Mesendoderm (in vitro differentiated cells): ENCODE data around the gene RTBDN. TPM values are rescaled to one million over a fixed set of nuclear protein-coding genes. Genes with fewer than 3 reads are reported as not detected.
A peak's percentile ranks its signal among the peaks of the same experiment; 100 is the strongest.

ENCODE experiments used
- DNase-seq: peaks from one replicate; pipeline ENCODE4 v3.0.0; 2013
- H2AK5ac ChIP-seq: 2 replicates; pipeline ENCODE4 v1.6.1; 2013; ENCODE audit warnings: low read length, inconsistent platforms
- H2BK120ac ChIP-seq: 2 replicates; pipeline ENCODE4 v1.6.1; 2013; ENCODE audit warnings: low read depth, mild to moderate bottlenecking, low read length, moderate library complexity, mixed read lengths
- H2BK15ac ChIP-seq: replicated peaks from 2 replicates; pipeline ENCODE4 v1.6.1; 2013; ENCODE audit warnings: low read depth, mild to moderate bottlenecking, moderate library complexity
- H2BK5ac ChIP-seq: 2 replicates; pipeline ENCODE4 v1.6.1; 2013; ENCODE audit warnings: low read length, inconsistent platforms
- H3K18ac ChIP-seq: 2 replicates; pipeline ENCODE4 v1.6.1; 2013; ENCODE audit warnings: mild to moderate bottlenecking, low read length, mixed read lengths
- H3K23ac ChIP-seq: one replicate; pipeline ENCODE4 v1.6.1; 2013; ENCODE audit warnings: low read length
- H3K27ac ChIP-seq: 2 replicates; pipeline ENCODE4 v1.5.1; 2013; ENCODE audit warnings: low read depth, mild to moderate bottlenecking, inconsistent platforms, low read length, moderate library complexity
- H3K27me3 ChIP-seq: 2 replicates; pipeline ENCODE4 v1.6.1; 2013; ENCODE audit warnings: low read length, control low read depth, mild to moderate bottlenecking, inconsistent platforms; ENCODE audit not compliant: insufficient read depth, poor library complexity
- H3K36me3 ChIP-seq: 2 replicates; pipeline ENCODE4 v1.6.1; 2013; ENCODE audit warnings: low read length, inconsistent platforms; ENCODE audit not compliant: control insufficient read depth, insufficient read depth
- H3K4ac ChIP-seq: one replicate; pipeline ENCODE4 v1.6.1; 2013; ENCODE audit warnings: low read depth, mild to moderate bottlenecking, low read length, moderate library complexity
- H3K4me1 ChIP-seq: 2 replicates; pipeline ENCODE4 v1.6.1; 2013; ENCODE audit warnings: low read depth, low read length, inconsistent platforms; ENCODE audit not compliant: control insufficient read depth
- H3K4me2 ChIP-seq: 2 replicates; pipeline ENCODE4 v1.6.1; 2013; ENCODE audit warnings: low read length
- H3K4me3 ChIP-seq: 2 replicates; pipeline ENCODE4 v1.5.1; 2013; ENCODE audit warnings: mild to moderate bottlenecking, low read length
- H3K56ac ChIP-seq: one replicate; pipeline ENCODE4 v1.6.1; 2013; ENCODE audit warnings: low read length
- H3K79me1 ChIP-seq: 2 replicates; pipeline ENCODE4 v1.6.1; 2013; ENCODE audit warnings: low read length, inconsistent platforms
- H3K79me2 ChIP-seq: 2 replicates; pipeline ENCODE4 v1.6.1; 2013; ENCODE audit warnings: mild to moderate bottlenecking, low read length; ENCODE audit not compliant: control insufficient read depth, insufficient read depth
- H3K9ac ChIP-seq: 2 replicates; pipeline ENCODE4 v1.6.1; 2013; ENCODE audit warnings: low read length, inconsistent platforms
- H4K5ac ChIP-seq: one replicate; pipeline ENCODE4 v1.6.1; 2013; ENCODE audit warnings: low read length
- H4K8ac ChIP-seq: one replicate; pipeline ENCODE4 v1.6.1; 2013; ENCODE audit warnings: low read depth, mild to moderate bottlenecking, control low read depth, low read length, moderate library complexity
- WGBS: extraction: QIAGEN DNeasy Blood & Tissue Kit; methylation state at CpG from one replicate; pipeline ENCODE4 v1.1.7; 2013; ENCODE audit warnings: low lambda C conversion rate, missing lambda C conversion rate; ENCODE audit not compliant: insufficient coverage; ENCODE audit errors: extremely low coverage; 5-methylcytosine and 5-hydroxymethylcytosine counted together
- polyA plus RNA-seq, 2 experiments: library from polyadenylated mRNA; stranded (reverse); fragments of 200-250 nt; gene quantifications; one replicate each; pipeline ENCODE4 v1.2.3, GENCODE V29; 2013

The RTBDN gene
- 0.55 TPM for polyA plus RNA-seq (2013, experiment 1 of 2)
- polyA plus RNA-seq (2013, experiment 2 of 2): 0.49 TPM

- H3K79me1 ChIP-seq: no peaks in the 10 kb centered on the region
- no peak within 1 kb of the TSS for H3K27ac ChIP-seq
- H3K4me2 ChIP-seq: peak within 1 kb of the TSS; percentile 58
- peak within 1 kb of the TSS; percentile 49 for H3K4me3 ChIP-seq
- no peaks in the 10 kb centered on the region for H3K36me3 ChIP-seq
- H3K18ac ChIP-seq: peak within 1 kb of the TSS; percentile 54
- peak within 1 kb of the TSS; percentile 70 for H3K9ac ChIP-seq
- no peaks in the 10 kb centered on the region for H3K27me3 ChIP-seq
- no peak within 1 kb of the TSS for H4K8ac ChIP-seq
- H4K5ac ChIP-seq: no peak within 1 kb of the TSS
- peak; percentile 56 for DNase-seq
- H2BK15ac ChIP-seq: no peak within 1 kb of the TSS
- no peak within 1 kb of the TSS for H3K23ac ChIP-seq
- H2BK120ac ChIP-seq: no peak within 1 kb of the TSS
- H3K4me1 ChIP-seq: no peaks in the 10 kb centered on the region
- H3K4ac ChIP-seq: no peak within 1 kb of the TSS
- peak within 1 kb of the TSS; percentile 88 for H3K56ac ChIP-seq
- WGBS: no CpG with 5 or more reads among the region's 20 CpGs
- no peaks in the 10 kb centered on the region for H3K79me2 ChIP-seq
- H2BK5ac ChIP-seq: no peak within 1 kb of the TSS
- no peak within 1 kb of the TSS for H2AK5ac ChIP-seq
Observed at GRCh38 chr19:12834566-12834943, at the start of gene RTBDN. RTBDN (minus strand) TSS chr19:12834579; CDS start chr19:12829979, 4,600 bp downstream.

DNA sequence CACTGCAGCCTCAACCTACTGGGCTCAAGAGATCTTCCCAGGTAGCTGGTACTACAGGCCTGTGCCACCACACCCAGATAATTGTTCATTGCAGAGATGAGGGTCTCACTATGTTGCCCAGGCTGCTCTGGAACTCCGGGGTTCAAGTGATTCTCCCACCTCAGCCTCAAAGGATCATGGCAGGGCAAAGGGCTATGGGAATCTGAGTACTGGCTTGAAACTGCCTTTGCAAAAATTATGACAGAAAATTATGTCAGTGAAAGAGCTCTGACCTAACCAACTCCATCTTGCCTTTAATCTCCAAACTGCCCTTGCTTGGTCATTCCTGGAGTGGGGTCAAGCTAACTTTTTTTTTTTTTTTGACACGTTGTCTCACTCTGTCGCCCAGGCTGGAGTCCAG lies 48.2 kb upstream of the RTBDN start:
- Histone ChIP-seq H2BK120ac (no peak overlapping the region), H3K4me1 (no peaks in the 10 kb centered on the region), H3K23ac (no peak overlapping the region), H3K79me1 (no peaks in the 10 kb centered on the region), H4K5ac (no peak overlapping the region), H3K27me3 (peaks cover 2% of the 10 kb centered on the region), H2BK5ac (no peak overlapping the region), H3K18ac (no peak overlapping the region), H3K36me3 (no peaks in the 10 kb centered on the region), H4K8ac (no peak overlapping the region), H3K27ac (no peak overlapping the region), H3K4ac (no peak overlapping the region), H3K4me2 (no peak overlapping the region), H3K4me3 (no peak overlapping the region), H3K79me2 (no peaks in the 10 kb centered on the region), H2BK15ac (no peak overlapping the region), H2AK5ac (no peak overlapping the region), H3K9ac (no peak overlapping the region), H3K56ac (no peak overlapping the region)
- WGBS: no CpG with 5 or more reads among the region's 3 CpGs
- DNase-seq: no peak

DNA sequence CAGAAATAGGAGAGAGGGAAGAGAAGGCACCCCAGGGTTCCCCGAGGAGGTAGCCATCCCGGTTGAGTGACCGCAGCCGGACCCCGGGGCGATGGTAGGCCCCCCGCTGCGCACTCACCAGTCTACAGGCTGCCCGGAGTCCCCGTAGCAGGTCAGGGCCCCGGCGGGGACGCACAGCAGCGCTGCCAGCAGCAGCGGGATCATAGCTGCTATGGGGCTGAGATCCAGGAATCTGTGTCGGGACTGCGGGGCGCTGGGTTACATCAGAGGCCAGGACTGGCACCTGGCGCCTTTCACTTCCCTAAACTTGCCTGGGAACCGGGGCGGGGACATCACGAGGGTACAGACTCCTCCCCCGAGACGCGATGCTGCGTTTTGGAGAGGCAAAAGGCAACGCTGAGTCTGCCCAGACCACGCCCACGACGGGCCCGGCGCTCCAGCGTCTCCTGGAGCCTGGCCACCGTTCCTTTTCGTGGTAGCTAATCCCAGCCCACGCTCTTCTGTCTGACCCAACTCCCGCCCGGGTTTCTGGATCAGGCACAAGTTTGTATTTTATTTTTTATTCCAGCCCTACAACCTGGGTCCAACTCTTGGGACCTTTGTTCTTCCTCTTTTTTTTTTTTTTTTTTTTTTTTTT lies 46.9 kb upstream of the RTBDN start, which contains the start of gene DNASE2:
Gene DNASE2, minus strand, starts transcription at position 278 of the 637 bp plus-strand sequence. Its CDS starts 74 bp downstream, at position 204.
- WGBS: no CpG with 5 or more reads among the region's 38 CpGs
- Histone ChIP-seq H2AK5ac (no peak within 1 kb of the TSS), H4K5ac (no peak within 1 kb of the TSS), H2BK5ac (no peak within 1 kb of the TSS), H3K36me3 (no peaks in the 10 kb centered on the region), H3K4me1 (no peaks in the 10 kb centered on the region), H3K4ac (no peak within 1 kb of the TSS), H2BK15ac (no peak within 1 kb of the TSS), H3K9ac (peak within 1 kb of the TSS; percentile 77), H3K79me1 (no peaks in the 10 kb centered on the region), H2BK120ac (no peak within 1 kb of the TSS), H3K23ac (no peak within 1 kb of the TSS), H3K4me2 (peak within 1 kb of the TSS; percentile 93), H3K27me3 (peaks cover 2% of the 10 kb centered on the region), H4K8ac (no peak within 1 kb of the TSS), H3K56ac (peak within 1 kb of the TSS; percentile 91), H3K4me3 (peak within 1 kb of the TSS; percentile 75), H3K18ac (peak within 1 kb of the TSS; percentile 65), H3K27ac (peak within 1 kb of the TSS; percentile 46), H3K79me2 (no peaks in the 10 kb centered on the region)
- peak; percentile 98 for DNase-seq

DNA sequence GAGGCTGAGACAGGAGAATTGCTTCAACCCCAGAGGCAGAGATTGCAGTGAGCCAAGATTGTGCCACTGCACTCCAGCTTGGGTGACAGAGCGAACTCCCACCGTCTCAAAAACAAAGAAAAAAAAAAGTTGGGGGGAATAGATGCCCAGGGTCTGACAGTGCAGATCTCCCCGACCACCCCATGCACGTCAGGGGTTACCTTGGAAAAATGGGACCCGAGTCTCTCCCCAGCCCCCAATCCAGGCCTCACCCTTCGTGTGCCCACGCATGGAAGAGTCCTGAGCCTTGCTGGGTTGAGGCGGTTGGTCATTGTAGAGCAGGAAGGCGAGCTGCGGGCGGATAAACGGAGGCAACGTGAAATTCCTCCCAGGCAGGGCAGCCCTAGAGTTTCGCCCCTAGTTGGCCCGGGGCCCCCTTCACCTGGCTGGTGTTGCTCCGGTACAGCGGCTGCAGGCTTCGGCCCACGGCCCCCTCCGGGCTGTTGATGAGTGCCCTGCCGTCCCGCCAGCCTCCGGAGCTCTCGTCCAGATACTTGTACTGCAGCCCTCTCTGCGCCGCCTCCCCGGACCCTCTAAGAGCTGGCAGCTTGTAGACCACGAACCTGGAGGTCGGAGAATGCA lies 46.3 kb upstream of the RTBDN start:
- Histone ChIP-seq H2BK15ac (no peak overlapping the region), H3K36me3 (no peaks in the 10 kb centered on the region), H3K23ac (no peak overlapping the region), H3K4ac (no peak overlapping the region), H2BK120ac (no peak overlapping the region), H2AK5ac (no peak overlapping the region), H3K4me3 (peak overlapping the region; percentile 75), H3K4me2 (peak overlapping the region; percentile 93), H3K27ac (no peak overlapping the region), H3K79me2 (no peaks in the 10 kb centered on the region), H3K9ac (peak overlapping the region; percentile 77), H3K56ac (peak overlapping the region; percentile 91), H4K5ac (no peak overlapping the region), H3K79me1 (no peaks in the 10 kb centered on the region), H3K4me1 (no peaks in the 10 kb centered on the region), H3K18ac (peak overlapping the region; percentile 65), H3K27me3 (peaks cover 2% of the 10 kb centered on the region), H2BK5ac (no peak overlapping the region), H4K8ac (no peak overlapping the region)
- WGBS: no CpG with 5 or more reads among the region's 29 CpGs
- peak; percentile 41 for DNase-seq

DNA sequence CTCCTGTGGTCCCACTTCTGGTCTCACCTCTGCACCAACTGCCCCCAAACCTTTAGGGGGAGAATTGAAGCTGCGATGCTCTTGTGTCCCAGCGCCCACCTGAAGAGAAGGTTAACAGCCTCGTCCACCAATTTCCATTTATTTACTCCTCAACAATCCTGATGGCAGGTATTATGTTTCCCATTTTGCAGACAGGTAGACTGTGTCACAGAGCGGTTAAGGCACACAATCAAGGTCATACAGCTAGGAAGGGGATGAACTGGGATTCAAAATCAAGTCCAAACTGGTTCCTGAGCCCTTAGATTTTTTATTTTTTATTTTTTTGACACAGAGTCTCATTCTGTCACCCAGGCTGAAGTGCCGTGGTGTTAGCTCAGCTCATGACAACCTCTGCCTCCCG lies 40.7 kb upstream of the RTBDN start:
- Histone ChIP-seq H3K79me2 (no peaks in the 10 kb centered on the region), H3K4me3 (no peak overlapping the region), H4K5ac (no peak overlapping the region), H3K27ac (no peak overlapping the region), H3K4me2 (no peak overlapping the region), H2BK5ac (no peak overlapping the region), H3K23ac (no peak overlapping the region), H4K8ac (no peak overlapping the region), H3K27me3 (no peaks in the 10 kb centered on the region), H3K18ac (no peak overlapping the region), H3K4ac (no peak overlapping the region), H2AK5ac (no peak overlapping the region), H3K4me1 (no peaks in the 10 kb centered on the region), H2BK120ac (no peak overlapping the region), H2BK15ac (no peak overlapping the region), H3K79me1 (no peaks in the 10 kb centered on the region), H3K56ac (no peak overlapping the region), H3K36me3 (no peaks in the 10 kb centered on the region), H3K9ac (no peak overlapping the region)
- no CpG with 5 or more reads among the region's 6 CpGs for WGBS
- no peak for DNase-seq
